Endodermal cell (in vitro differentiated cells): ENCODE data around the gene SRSF10. TPM values are rescaled to one million over a fixed set of nuclear protein-coding genes. Genes with fewer than 3 reads are reported as not detected.

Experiments
- DNase-seq: peaks from one replicate; pipeline ENCODE4 v3.0.0-alpha.2; 2017
- H3K27ac ChIP-seq: 2 replicates; pipeline ENCODE4 v1.5.1; 2013; ENCODE audit warnings: mild to moderate bottlenecking, low read depth, low read length, moderate library complexity
- H3K27me3 ChIP-seq: 2 replicates; pipeline ENCODE4 v1.6.1; 2013; ENCODE audit warnings: mild to moderate bottlenecking, low read length, moderate library complexity; ENCODE audit not compliant: insufficient read depth, control insufficient read depth, poor library complexity, severe bottlenecking
- H3K36me3 ChIP-seq: 2 replicates; pipeline ENCODE4 v1.7.0; 2013; ENCODE audit warnings: mild to moderate bottlenecking, low read length, moderate library complexity; ENCODE audit not compliant: control insufficient read depth, insufficient read depth
- H3K4me1 ChIP-seq: one replicate; pipeline ENCODE4 v1.7.0; 2013; ENCODE audit warnings: low read length; ENCODE audit not compliant: control insufficient read depth, insufficient read depth
- H3K4me3 ChIP-seq: 2 replicates; pipeline ENCODE4 v1.5.1; 2013; ENCODE audit warnings: mild to moderate bottlenecking, low read length, moderate library complexity
- H3K9ac ChIP-seq: 2 replicates; pipeline ENCODE4 v1.6.1; 2013; ENCODE audit warnings: mild to moderate bottlenecking, low read length, moderate library complexity; ENCODE audit not compliant: poor library complexity, severe bottlenecking; ENCODE audit errors: extremely low read depth
- H3K9me3 ChIP-seq: 2 replicates; pipeline ENCODE4 v1.6.1; 2013; ENCODE audit warnings: mild to moderate bottlenecking, low read length, moderate library complexity; ENCODE audit not compliant: control insufficient read depth
- H3K27ac Mint-ChIP-seq: 2 replicates; pipeline ENCODE4 v1.8.0; 2020; ENCODE audit warnings: mixed read lengths
- H3K27me3 Mint-ChIP-seq: 2 replicates; pipeline ENCODE4 v1.8.0; 2021; ENCODE audit warnings: mild to moderate bottlenecking, mixed read lengths; ENCODE audit not compliant: insufficient read depth
- H3K36me3 Mint-ChIP-seq: 2 replicates; pipeline ENCODE4 v1.8.0; 2020; ENCODE audit warnings: low read depth, mixed read lengths
- H3K4me1 Mint-ChIP-seq: 2 replicates; pipeline ENCODE4 v1.8.0; 2020; ENCODE audit warnings: mixed read lengths
- H3K4me3 Mint-ChIP-seq: 2 replicates; pipeline ENCODE4 v1.8.0; 2020; ENCODE audit warnings: mild to moderate bottlenecking, moderate library complexity, mixed read lengths
- H3K9me3 Mint-ChIP-seq: 2 replicates; pipeline ENCODE4 v1.8.0; 2020; ENCODE audit warnings: mild to moderate bottlenecking, mixed read lengths
- CTCF ChIP-seq: fragments of 200-600 bp; sonication (generic); conservative IDR thresholded peaks from 2 replicates; pipeline ENCODE4 v1.5.0; 2021; ENCODE audit warnings: antibody characterized with exemption, mild to moderate bottlenecking
- WGBS, 2 experiments: methylation state at CpG; one replicate each; pipeline versions ENCODE4 v1.1.5 to v1.1.7; 2013; ENCODE audit warnings: missing lambda C conversion rate in 2 of 2, mixed read lengths in 1 of 2; ENCODE audit not compliant: insufficient coverage in 1 of 2, insufficient read length in 1 of 2; 5-methylcytosine and 5-hydroxymethylcytosine counted together
- total RNA-seq, 2 donors: library from RNA; stranded (reverse); fragmentation: NEBNext Ultra II Directional in 1 of 2; extraction: Animal tissue kit (Norgen Biotek cat#: 25700) in 1 of 2; gene quantifications; 2 replicates in 1 of 2; 3 replicates in 1 of 2; pipeline ENCODE4 v1.2.1, GENCODE V29; 2021

SRSF10 gene
- total RNA-seq, 2 donors from 2014 or later, result 162 to 170 TPM

GRCh38 chr1:23957096-23957495 is 23.0 kb downstream of the SRSF10 start:
- Mint-ChIP-seq H3K4me1 (peaks cover 19% of the 10 kb centered on the region), H3K9me3 (no peaks in the 10 kb centered on the region), H3K27me3 (no peaks in the 10 kb centered on the region), H3K4me3 (no peak overlapping the region), H3K36me3 (peaks cover 17% of the 10 kb centered on the region), H3K27ac (no peak overlapping the region)
- no peak overlapping the region for H3K27ac ChIP-seq
- H3K27me3 ChIP-seq, result no peaks in the 10 kb centered on the region
- H3K9ac ChIP-seq, result no peak overlapping the region
- no peaks in the 10 kb centered on the region for H3K9me3 ChIP-seq
- no peak for DNase-seq
- peaks cover 3% of the 10 kb centered on the region for H3K4me1 ChIP-seq
- TF ChIP-seq CTCF, result no peak
- no peak overlapping the region for H3K4me3 ChIP-seq
- H3K36me3 ChIP-seq, result peaks cover 15% of the 10 kb centered on the region
- WGBS, 2 experiments, result 90 to 93% methylated on average over 4 to 7 of the region's 7 CpGs

GRCh38 chr1:23953020-23953419 is 27.1 kb downstream of the SRSF10 start:
- Histone ChIP-seq H3K9me3 (no peaks in the 10 kb centered on the region), H3K4me3 (no peak overlapping the region), H3K36me3 (no peaks in the 10 kb centered on the region), H3K9ac (no peak overlapping the region), H3K4me1 (peaks cover 3% of the 10 kb centered on the region), H3K27me3 (no peaks in the 10 kb centered on the region), H3K27ac (no peak overlapping the region)
- no peaks in the 10 kb centered on the region for H3K9me3 Mint-ChIP-seq
- WGBS, 2 experiments, result 92 to 100% methylated on average over 3 of the region's 3 CpGs
- no peaks in the 10 kb centered on the region for H3K36me3 Mint-ChIP-seq
- H3K4me3 Mint-ChIP-seq, result no peak overlapping the region
- no peaks in the 10 kb centered on the region for H3K27me3 Mint-ChIP-seq
- no peak for TF ChIP-seq CTCF
- no peak overlapping the region for H3K27ac Mint-ChIP-seq
- peaks cover 6% of the 10 kb centered on the region for H3K4me1 Mint-ChIP-seq
- DNase-seq, result no peak

GRCh38 chr1:23947366-23947765 is 32.8 kb downstream of the SRSF10 start:
- H3K9ac ChIP-seq, result no peak overlapping the region
- no peaks in the 10 kb centered on the region for H3K27me3 ChIP-seq
- Mint-ChIP-seq H3K36me3 (no peaks in the 10 kb centered on the region), H3K27me3 (no peaks in the 10 kb centered on the region), H3K4me3 (no peak overlapping the region), H3K9me3 (peaks cover 4% of the 10 kb centered on the region), H3K27ac (no peak overlapping the region), H3K4me1 (no peaks in the 10 kb centered on the region)
- peaks cover 6% of the 10 kb centered on the region for H3K9me3 ChIP-seq
- no peak overlapping the region for H3K4me3 ChIP-seq
- TF ChIP-seq CTCF, result no peak
- no peak for DNase-seq
- H3K27ac ChIP-seq, result no peak overlapping the region
- H3K36me3 ChIP-seq, result no peaks in the 10 kb centered on the region
- H3K4me1 ChIP-seq, result no peaks in the 10 kb centered on the region
